OCI-LY1 (cell line): ENCODE data around the gene TSPAN12.

Experiments
- H2AFZ ChIP-seq: fragments of 200-600 bp; sonication (generic), shearing (Covaris generic); 2 replicates; pipeline ENCODE4 v1.6.0; 2014; ENCODE audit warnings: antibody characterized with exemption, mild to moderate bottlenecking, low read length
- H3F3A ChIP-seq: fragments of 200-600 bp; sonication (generic), shearing (Covaris generic); 2 replicates; pipeline ENCODE4 v1.6.0; 2014; ENCODE audit warnings: mild to moderate bottlenecking, antibody characterized with exemption, low read length, moderate library complexity; ENCODE audit not compliant: insufficient read depth
- H3K27ac ChIP-seq: fragments of 200-600 bp; sonication (generic); 2 replicates; pipeline ENCODE4 v1.5.1; 2014; ENCODE audit warnings: low read length, mixed run types, mild to moderate bottlenecking, low read depth; ENCODE audit not compliant: poor library complexity, severe bottlenecking
- H3K27me3 ChIP-seq: fragments of 200-600 bp; sonication (generic); 2 replicates; pipeline ENCODE4 v1.6.0; 2014; ENCODE audit warnings: antibody characterized with exemption, mild to moderate bottlenecking, low read length, moderate library complexity; ENCODE audit not compliant: insufficient read depth
- H3K36me3 ChIP-seq: fragments of 200-600 bp; sonication (generic); 2 replicates; pipeline ENCODE4 v1.6.1; 2014; ENCODE audit warnings: mild to moderate bottlenecking, antibody characterized with exemption, low read length, moderate library complexity, mixed read lengths; ENCODE audit not compliant: insufficient read depth
- H3K4me1 ChIP-seq: fragments of 200-600 bp; sonication (generic); 2 replicates; pipeline ENCODE4 v1.5.1; 2014; ENCODE audit warnings: mild to moderate bottlenecking, low read length, moderate library complexity; ENCODE audit not compliant: insufficient read depth, severe bottlenecking
- H3K4me2 ChIP-seq: fragments of 200-600 bp; sonication (generic), shearing (Covaris generic); 2 replicates; pipeline ENCODE4 v1.6.1; 2014; ENCODE audit warnings: low read length
- H3K4me3 ChIP-seq: fragments of 200-600 bp; sonication (generic); 2 replicates; pipeline ENCODE4 v1.5.1; 2014; ENCODE audit warnings: low read length, low read depth, mild to moderate bottlenecking, mixed read lengths; ENCODE audit not compliant: poor library complexity, severe bottlenecking
- H3K79me2 ChIP-seq: fragments of 200-600 bp; shearing (Covaris generic); 2 replicates; pipeline ENCODE4 v1.6.1; 2016; ENCODE audit warnings: mixed run types, low read length, mixed read lengths; ENCODE audit not compliant: insufficient read depth
- H3K9ac ChIP-seq: fragments of 200-600 bp; sonication (generic), shearing (Covaris generic); 2 replicates; pipeline ENCODE4 v1.6.1; 2014; ENCODE audit warnings: mild to moderate bottlenecking, low read length, mixed read lengths
- H3K9me2 ChIP-seq: fragments of 200-600 bp; sonication (generic), shearing (Covaris generic); 2 replicates; pipeline ENCODE4 v1.6.1; 2014; ENCODE audit warnings: low read depth, mild to moderate bottlenecking, low read length, mixed read lengths
- H3K9me3 ChIP-seq: fragments of 200-600 bp; shearing (Covaris generic); 2 replicates; pipeline ENCODE4 v1.6.1; 2014; ENCODE audit warnings: low read length, mixed read lengths
- H4K20me1 ChIP-seq: fragments of 200-600 bp; sonication (generic), shearing (Covaris generic); 2 replicates; pipeline ENCODE4 v1.6.0; 2016; ENCODE audit warnings: mild to moderate bottlenecking, low read length; ENCODE audit not compliant: insufficient read depth
- EZH2 ChIP-seq: fragments of 200-600 bp; sonication (generic), shearing (Covaris generic); IDR thresholded peaks from 2 replicates; pipeline ENCODE4 v1.8.0; 2017; ENCODE audit warnings: borderline replicate concordance, mixed run types, mild to moderate bottlenecking, antibody characterized with exemption, low read length, moderate library complexity, mixed read lengths
- TF ChIP-seq, protein P1 (sequence below): fragments of 200-600 bp; sonication (generic), shearing (Covaris generic); IDR thresholded peaks from 2 replicates; pipeline ENCODE4 v1.5.1; 2017; ENCODE audit warnings: mild to moderate bottlenecking, antibody characterized with exemption, low read length, moderate library complexity, mixed read lengths

The TSPAN12 gene

DNA sequence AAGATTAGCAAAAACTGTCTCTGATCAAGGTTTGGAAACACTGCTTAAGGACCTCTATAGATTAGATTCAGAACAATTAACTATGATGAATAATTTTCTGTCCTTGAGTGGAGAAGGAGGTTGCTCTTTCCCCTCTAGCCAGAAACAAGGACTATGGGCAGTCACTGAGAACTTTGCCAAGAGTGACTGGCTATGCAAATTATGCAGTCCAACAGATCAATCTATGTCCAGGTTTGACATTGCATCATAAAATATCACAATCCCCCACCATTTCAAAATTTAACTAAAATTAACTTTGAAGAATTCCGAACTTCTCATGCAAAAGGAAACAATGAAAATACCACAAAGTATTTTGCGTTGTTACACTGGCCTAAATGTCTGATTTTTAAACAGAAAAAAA is 50.6 kb downstream of the TSPAN12 start:
- Histone ChIP-seq H3K9ac (no peak overlapping the region), H3K79me2 (no peaks in the 10 kb centered on the region)
- TF ChIP-seq EZH2: no peak
- TF ChIP-seq, protein P1, sequence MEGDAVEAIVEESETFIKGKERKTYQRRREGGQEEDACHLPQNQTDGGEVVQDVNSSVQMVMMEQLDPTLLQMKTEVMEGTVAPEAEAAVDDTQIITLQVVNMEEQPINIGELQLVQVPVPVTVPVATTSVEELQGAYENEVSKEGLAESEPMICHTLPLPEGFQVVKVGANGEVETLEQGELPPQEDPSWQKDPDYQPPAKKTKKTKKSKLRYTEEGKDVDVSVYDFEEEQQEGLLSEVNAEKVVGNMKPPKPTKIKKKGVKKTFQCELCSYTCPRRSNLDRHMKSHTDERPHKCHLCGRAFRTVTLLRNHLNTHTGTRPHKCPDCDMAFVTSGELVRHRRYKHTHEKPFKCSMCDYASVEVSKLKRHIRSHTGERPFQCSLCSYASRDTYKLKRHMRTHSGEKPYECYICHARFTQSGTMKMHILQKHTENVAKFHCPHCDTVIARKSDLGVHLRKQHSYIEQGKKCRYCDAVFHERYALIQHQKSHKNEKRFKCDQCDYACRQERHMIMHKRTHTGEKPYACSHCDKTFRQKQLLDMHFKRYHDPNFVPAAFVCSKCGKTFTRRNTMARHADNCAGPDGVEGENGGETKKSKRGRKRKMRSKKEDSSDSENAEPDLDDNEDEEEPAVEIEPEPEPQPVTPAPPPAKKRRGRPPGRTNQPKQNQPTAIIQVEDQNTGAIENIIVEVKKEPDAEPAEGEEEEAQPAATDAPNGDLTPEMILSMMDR: no peak

DNA sequence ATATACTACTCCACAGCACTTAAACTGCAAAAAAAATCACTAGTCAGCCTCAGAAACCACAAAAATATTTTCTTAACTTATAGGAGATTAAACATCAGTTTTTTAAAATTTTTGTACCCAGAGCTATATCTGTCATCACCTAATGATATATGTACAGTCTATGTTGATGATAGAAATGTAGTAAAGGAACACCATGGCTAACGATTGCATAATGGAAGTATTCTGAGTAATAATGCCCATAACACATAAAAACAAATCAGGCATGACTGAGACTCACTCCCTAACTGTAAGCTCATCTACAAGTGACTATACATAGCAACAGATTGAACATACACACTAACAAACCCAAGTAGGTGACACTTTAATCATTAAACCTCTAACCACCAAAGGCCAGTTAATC is 51.3 kb downstream of the TSPAN12 start:
- no peak overlapping the region for H3K27ac ChIP-seq
- no peaks in the 10 kb centered on the region for H3K36me3 ChIP-seq
- H3K79me2 ChIP-seq: no peaks in the 10 kb centered on the region
- no peak overlapping the region for H3K4me2 ChIP-seq
- no peaks in the 10 kb centered on the region for H4K20me1 ChIP-seq
- no peaks in the 10 kb centered on the region for H3K9me3 ChIP-seq
- no peaks in the 10 kb centered on the region for H3K4me1 ChIP-seq
- H3K9me2 ChIP-seq: no peaks in the 10 kb centered on the region
- H3K4me3 ChIP-seq: no peak overlapping the region
- no peak overlapping the region for H3K9ac ChIP-seq
- no peak for TF ChIP-seq EZH2
- TF ChIP-seq, protein P1: no peak
- no peak overlapping the region for H2AFZ ChIP-seq
- no peaks in the 10 kb centered on the region for H3F3A ChIP-seq
- H3K27me3 ChIP-seq: no peaks in the 10 kb centered on the region

More for the DNA sequence above, 50.6 kb downstream of the TSPAN12 start:
- Histone ChIP-seq H4K20me1 (no peaks in the 10 kb centered on the region), H3K4me2 (no peak overlapping the region), H3K36me3 (no peaks in the 10 kb centered on the region), H3F3A (no peaks in the 10 kb centered on the region), H2AFZ (no peak overlapping the region), H3K4me1 (no peaks in the 10 kb centered on the region), H3K9me3 (no peaks in the 10 kb centered on the region), H3K9me2 (no peaks in the 10 kb centered on the region), H3K27me3 (no peaks in the 10 kb centered on the region), H3K27ac (no peak overlapping the region), H3K4me3 (no peak overlapping the region)

DNA sequence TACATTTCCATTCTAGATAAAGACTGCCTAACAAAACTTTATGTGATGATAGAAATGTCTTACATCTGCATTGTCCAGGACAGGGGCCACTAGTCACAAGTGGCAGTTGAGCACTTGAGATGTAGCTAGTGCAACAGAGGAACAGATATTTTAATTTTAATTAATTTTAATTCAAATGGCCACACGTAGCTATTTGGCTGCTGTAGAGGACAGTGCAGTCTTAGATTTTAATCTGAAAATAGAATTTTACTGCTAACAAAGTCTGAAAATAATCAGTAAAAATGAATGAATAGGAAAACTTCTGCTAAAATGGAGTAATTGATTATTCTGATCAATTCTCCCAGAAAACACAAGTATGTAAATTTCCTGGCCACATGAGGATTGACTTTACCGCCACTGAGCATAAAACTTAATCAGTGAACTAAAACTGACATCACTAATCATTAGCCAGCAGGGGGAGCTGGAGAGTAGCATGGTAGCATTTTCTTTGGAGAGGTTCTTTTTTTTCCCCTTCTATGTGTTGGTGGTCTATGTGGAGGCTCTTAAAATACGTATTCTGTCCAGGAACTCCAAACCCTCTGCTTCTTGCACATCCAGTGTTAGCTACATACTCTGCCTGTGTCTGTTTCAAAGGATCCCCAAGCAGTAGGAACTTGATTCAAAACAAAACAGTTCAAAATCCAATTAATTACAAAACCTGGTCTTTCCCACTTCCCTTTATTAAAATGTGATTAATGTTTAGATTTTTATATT is 52.1 kb downstream of the TSPAN12 start:
- TF ChIP-seq, protein P1: peak; percentile 99
- no peak for TF ChIP-seq EZH2
- no peak overlapping the region for H3K9ac ChIP-seq
- H3K4me2 ChIP-seq: no peak overlapping the region
- no peak overlapping the region for H2AFZ ChIP-seq
- H3K4me1 ChIP-seq: no peaks in the 10 kb centered on the region
- H3K27me3 ChIP-seq: no peaks in the 10 kb centered on the region
- no peaks in the 10 kb centered on the region for H3K79me2 ChIP-seq
- H3K4me3 ChIP-seq: no peak overlapping the region
- no peaks in the 10 kb centered on the region for H3F3A ChIP-seq
- no peaks in the 10 kb centered on the region for H4K20me1 ChIP-seq
- H3K36me3 ChIP-seq: no peaks in the 10 kb centered on the region
- no peak overlapping the region for H3K27ac ChIP-seq
- no peaks in the 10 kb centered on the region for H3K9me2 ChIP-seq
- no peaks in the 10 kb centered on the region for H3K9me3 ChIP-seq
